Transverse colon (tissue), 4 donors: ENCODE results near the gene PRKCE. TPM values are rescaled to one million over a fixed set of nuclear protein-coding genes. Genes with fewer than 3 reads are reported as not detected.

Experiments used
- DNase-seq: peaks from one replicate; pipeline ENCODE4 v3.0.0-alpha.2; 2019
- H3K27ac ChIP-seq, 4 donors: fragments of 200-600 bp; sonication (generic); 2 replicates each; pipeline ENCODE4 v1.5.1; 2016 to 2018; ENCODE audit warnings: inconsistent platforms in 4 of 4
- H3K27me3 ChIP-seq: fragments of 200-600 bp; sonication (generic); 2 replicates; pipeline ENCODE4 v1.5.1; 2017; ENCODE audit warnings: inconsistent platforms
- H3K36me3 ChIP-seq, 4 donors: fragments of 200-600 bp; sonication (generic); 2 replicates each; pipeline ENCODE4 v1.5.1; 2017 to 2019; ENCODE audit warnings: inconsistent platforms in 4 of 4
- H3K4me1 ChIP-seq, 4 donors: fragments of 200-600 bp; sonication (generic); 2 replicates each; pipeline ENCODE4 v1.5.1; 2017 to 2020; ENCODE audit warnings: inconsistent platforms in 4 of 4
- H3K4me3 ChIP-seq, 4 donors: fragments of 200-600 bp; sonication (generic); 1 replicate in 1 of 4; 2 replicates in 3 of 4; pipeline versions ENCODE4 v1.5.1 to v1.6.1; 2017 to 2019; ENCODE audit warnings: inconsistent platforms in 4 of 4
- H3K9me3 ChIP-seq, 2 donors: fragments of 200-600 bp; sonication (generic); 2 replicates each; pipeline ENCODE4 v1.5.1; 2017 to 2019; ENCODE audit warnings: inconsistent platforms in 2 of 2
- EP300 ChIP-seq: sonication (generic); formaldehyde crosslinking; IDR thresholded peaks from one replicate; pipeline ENCODE4 v1.6.1; 2017; ENCODE audit warnings: antibody characterized with exemption, low read depth
- POLR2A ChIP-seq: fragments of 450-650 bp; IDR thresholded peaks from one replicate; pipeline ENCODE4 v1.6.1; 2016; ENCODE audit warnings: antibody characterized with exemption, mild to moderate bottlenecking, moderate library complexity
- POLR2AphosphoS5 ChIP-seq, 3 donors: sonication (generic); formaldehyde crosslinking; IDR thresholded peaks; one replicate each; pipeline ENCODE4 v1.6.1; 2016; ENCODE audit warnings: antibody characterized with exemption in 3 of 3
- WGBS, 2 donors: methylation state at CpG; one replicate each; pipeline ENCODE4 v1.1.5; 2018; ENCODE audit warnings: low coverage in 1 of 2; 5-methylcytosine and 5-hydroxymethylcytosine counted together
- in situ Hi-C, 4 donors: fragments of 200-750 bp; cut with MboI; loops; one replicate each; pipeline versions ENCODE4 v1.15.0 to v1.15.1; 2017; ENCODE audit warnings: low sequenced_read_pairs in 3 of 4, low pct_ligation_motif_present in 1 of 4, low pct_unique_long_range_greater_than_20kb in 1 of 4
- intact Hi-C: fragments of 100-400 bp; cut with DNase I; formaldehyde crosslinking; loops from one replicate; pipeline ENCODE4 v1.15.1; 2023; ENCODE audit warnings: low total_unique reads
- total RNA-seq, 4 donors: library from RNA; depleted of rRNA; stranded (reverse); fragments of >200 nt; gene quantifications; one replicate each; pipeline ENCODE4 v1.1.0, GENCODE V29; 2016
- TF ChIP-seq, protein P1 (sequence below), 5 experiments: fragments of 200-600 bp in 3 of 5; fragments of 450-650 bp in 2 of 5; sonication (generic) in 3 of 5; IDR thresholded peaks; 1 replicate in 2 of 5; 2 replicates in 3 of 5; pipeline ENCODE4 v1.5.1; 2016 to 2017; ENCODE audit warnings: antibody characterized with exemption in 5 of 5, inconsistent platforms in 3 of 5, mild to moderate bottlenecking in 2 of 5, moderate library complexity in 1 of 5

The PRKCE gene
- total RNA-seq, 4 donors from 2014 or later = 8.6 to 20.6 (median 11.3) TPM

DNA sequence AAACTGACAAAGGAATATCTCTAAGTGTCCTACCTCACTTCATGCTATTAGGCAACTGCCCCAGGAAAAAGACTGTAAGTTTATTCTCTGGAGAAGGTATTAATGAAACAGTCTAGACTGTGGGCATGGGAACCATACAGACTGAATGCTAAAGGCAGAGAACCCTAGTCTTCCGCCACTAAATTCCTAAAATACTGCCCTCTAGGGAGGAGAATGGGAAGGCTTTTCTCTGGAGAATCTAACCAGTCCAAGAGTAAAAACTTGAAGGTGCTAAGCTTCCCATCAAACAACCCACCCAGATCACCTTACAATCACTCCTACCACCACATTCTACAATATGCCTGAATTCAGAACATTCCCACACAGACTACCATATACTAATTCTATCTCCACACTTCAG is 43.8 kb upstream of the PRKCE start:
- intact Hi-C loops (no loop called here), in situ Hi-C loops (no loop called here)
- H3K27me3 ChIP-seq = no peaks in the 10 kb centered on the region
- H3K4me1 ChIP-seq = peaks cover 0 to 20% (median 11%) of the 10 kb centered on the region in 4 donors
- no peak overlapping the region for H3K27ac ChIP-seq
- peaks cover 0 to 7% (median 0%) of the 10 kb centered on the region in 4 donors for H3K36me3 ChIP-seq
- 63 to 88% methylated on average over 1 of the region's 1 CpG for WGBS, 2 donors
- no peaks in the 10 kb centered on the region for H3K9me3 ChIP-seq
- no peak for DNase-seq
- H3K4me3 ChIP-seq = no peak overlapping the region
- TF ChIP-seq, protein P1, sequence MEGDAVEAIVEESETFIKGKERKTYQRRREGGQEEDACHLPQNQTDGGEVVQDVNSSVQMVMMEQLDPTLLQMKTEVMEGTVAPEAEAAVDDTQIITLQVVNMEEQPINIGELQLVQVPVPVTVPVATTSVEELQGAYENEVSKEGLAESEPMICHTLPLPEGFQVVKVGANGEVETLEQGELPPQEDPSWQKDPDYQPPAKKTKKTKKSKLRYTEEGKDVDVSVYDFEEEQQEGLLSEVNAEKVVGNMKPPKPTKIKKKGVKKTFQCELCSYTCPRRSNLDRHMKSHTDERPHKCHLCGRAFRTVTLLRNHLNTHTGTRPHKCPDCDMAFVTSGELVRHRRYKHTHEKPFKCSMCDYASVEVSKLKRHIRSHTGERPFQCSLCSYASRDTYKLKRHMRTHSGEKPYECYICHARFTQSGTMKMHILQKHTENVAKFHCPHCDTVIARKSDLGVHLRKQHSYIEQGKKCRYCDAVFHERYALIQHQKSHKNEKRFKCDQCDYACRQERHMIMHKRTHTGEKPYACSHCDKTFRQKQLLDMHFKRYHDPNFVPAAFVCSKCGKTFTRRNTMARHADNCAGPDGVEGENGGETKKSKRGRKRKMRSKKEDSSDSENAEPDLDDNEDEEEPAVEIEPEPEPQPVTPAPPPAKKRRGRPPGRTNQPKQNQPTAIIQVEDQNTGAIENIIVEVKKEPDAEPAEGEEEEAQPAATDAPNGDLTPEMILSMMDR (IDR thresholded peaks at IDR 0.05) = peak in 2 of 5 experiments; percentile 18 to 25
- TF ChIP-seq POLR2AphosphoS5 (IDR thresholded peaks at IDR 0.05) = no peak

DNA sequence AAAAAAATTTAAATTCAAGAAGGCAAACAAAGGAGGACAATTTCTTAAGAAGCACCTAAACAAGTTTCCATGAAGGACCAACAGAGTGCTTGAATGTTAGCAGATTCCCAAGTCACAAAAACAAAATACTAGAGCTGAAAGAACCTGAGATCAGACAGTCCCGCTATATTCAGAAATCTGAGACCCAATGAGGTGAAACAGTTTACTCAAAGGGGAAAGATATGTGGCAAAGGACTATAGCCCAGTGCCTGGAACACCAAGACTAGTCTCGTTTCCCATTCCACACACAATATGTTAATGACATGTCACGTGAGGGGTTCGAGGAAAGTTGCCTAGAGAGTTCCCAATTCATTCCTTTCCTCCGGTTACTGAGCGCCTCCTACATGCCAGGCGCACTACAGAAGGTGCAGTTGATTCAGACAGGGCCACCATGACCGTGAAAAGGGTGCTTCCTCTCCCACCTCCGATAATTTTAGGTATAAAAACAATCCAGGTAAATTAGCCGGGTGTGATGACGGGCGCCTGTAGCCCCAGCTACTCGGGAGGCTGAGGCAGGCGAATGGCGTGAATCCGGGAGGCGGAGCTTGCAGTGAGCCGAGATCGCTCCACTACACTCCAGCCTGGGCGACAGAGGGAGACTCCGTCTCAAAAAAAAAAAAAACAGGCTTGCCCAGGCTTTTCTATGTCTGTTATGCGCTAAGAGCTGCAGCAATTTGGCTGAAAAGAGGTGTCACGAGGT is 41.0 kb upstream of the PRKCE start:
- H3K4me1 ChIP-seq = peaks cover 0 to 20% (median 11%) of the 10 kb centered on the region in 4 donors
- TF ChIP-seq, protein P1 (IDR thresholded peaks at IDR 0.05) = peak in 3 of 5 experiments; percentile 11 to 21 (median 15)
- no peak for TF ChIP-seq EP300
- no peak for TF ChIP-seq POLR2A
- TF ChIP-seq POLR2AphosphoS5 (IDR thresholded peaks at IDR 0.05) = peak; percentile 28 to 32 (median 29)
- DNase-seq = peak; percentile 53
- H3K27me3 ChIP-seq = no peaks in the 10 kb centered on the region
- in situ Hi-C loops = no loop called here
- H3K9me3 ChIP-seq = no peaks in the 10 kb centered on the region
- no peaks in the 10 kb centered on the region for H3K36me3 ChIP-seq
- intact Hi-C loops = no loop called here
- 0 to 1% methylated on average over 14 to 23 of the region's 23 CpGs for WGBS, 2 donors
- H3K27ac ChIP-seq = peak overlapping the region; percentile 92 to 97 (median 93)
- H3K4me3 ChIP-seq = peak overlapping the region; percentile 58 to 94 (median 76)

DNA sequence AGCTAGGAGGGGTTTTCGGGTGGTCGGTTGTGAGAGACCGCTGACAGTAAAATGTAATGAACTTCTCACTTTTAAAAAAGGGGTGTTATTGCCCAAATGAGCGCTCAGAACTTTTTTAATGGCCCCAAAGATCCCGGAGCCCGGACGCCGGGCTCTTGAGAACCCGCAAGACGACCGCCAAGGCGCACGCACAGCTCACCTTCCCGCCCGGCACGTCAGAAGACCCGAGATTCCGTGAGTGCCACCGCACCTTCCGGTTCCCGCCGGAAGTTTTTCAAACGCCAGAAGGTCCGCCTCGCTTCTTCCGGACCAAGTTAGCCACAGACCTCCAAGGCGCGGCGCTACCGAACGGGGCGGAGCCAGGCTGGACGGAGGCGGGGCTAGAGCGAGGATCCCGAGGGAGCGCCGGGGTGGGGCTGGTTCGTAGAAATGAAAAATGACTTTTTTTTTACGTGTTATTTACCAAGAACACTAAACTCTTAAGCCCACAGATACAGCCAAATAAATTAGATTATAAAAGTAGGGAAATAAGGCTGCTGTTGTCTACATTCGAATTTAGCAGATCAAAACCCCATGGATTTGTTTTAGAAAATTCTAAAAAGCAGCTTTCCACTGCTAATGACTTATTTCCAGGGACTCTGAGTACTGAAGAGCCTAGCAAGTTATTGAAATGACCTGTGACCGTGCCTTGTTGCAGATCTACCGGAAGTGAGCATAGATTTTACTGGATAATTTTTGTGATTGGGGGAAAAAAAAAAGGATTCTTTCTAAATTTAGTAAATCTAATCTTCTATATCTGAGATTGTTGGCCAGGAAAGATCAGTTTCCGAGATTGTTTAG is 40.2 kb upstream of the PRKCE start, which contains the start of gene SRBD1:
Gene SRBD1 (minus strand): TSS at position 248 of the 840 bp plus-strand sequence. CDS start 5,826 bp downstream, outside the sequence.
- 3 to 32% methylated on average over 2 to 44 of the region's 44 CpGs for WGBS, 2 donors
- in situ Hi-C loops = no loop called here

More for the DNA sequence above, 40.2 kb upstream of the PRKCE start, which contains the start of gene SRBD1:
- peak within 1 kb of the TSS; percentile 58 to 94 (median 76) for H3K4me3 ChIP-seq
- H3K4me1 ChIP-seq = peaks cover 0 to 20% (median 11%) of the 10 kb centered on the region in 4 donors
- H3K27ac ChIP-seq = peak within 1 kb of the TSS; percentile 92 to 97 (median 93)
- DNase-seq = peak; percentile 98
- no peaks in the 10 kb centered on the region for H3K27me3 ChIP-seq
- TF ChIP-seq EP300 = no peak
- TF ChIP-seq, protein P1 (IDR thresholded peaks at IDR 0.05) = peak in 1 of 5 experiments; percentile 25
- peak; percentile 66 to 84 (median 72) for TF ChIP-seq POLR2AphosphoS5 (IDR thresholded peaks at IDR 0.05)
- TF ChIP-seq POLR2A = peak; percentile 54
- no peaks in the 10 kb centered on the region for H3K36me3 ChIP-seq
- no peaks in the 10 kb centered on the region for H3K9me3 ChIP-seq
- intact Hi-C loops = no loop called here
